ENCODE results near the gene TMEM161A. TPM values are rescaled to one million over a fixed set of nuclear protein-coding genes. Genes with fewer than 3 reads are reported as not detected.

The TMEM161A gene
- total and polyA plus RNA-seq, 2 of the 13 experiments (the other 11 are each of a cell fraction or from before 2014, with no cell fraction given), result 25.9 to 31.4 TPM

- no peaks in the 10 kb centered on the region for H3K27me3 ChIP-seq (ENCODE audit: control insufficient read depth in 1 of 2, insufficient read depth in 2 of 2, low read length in 2 of 2)
- ATAC-seq (no peak), FAIRE-seq (no peak), DNase-seq (ENCODE audit: low spot score) (no peak)
- no peak overlapping the region for H2AFZ ChIP-seq (ENCODE audit: low read length)
- H4K20me1 ChIP-seq (ENCODE audit: insufficient read depth, low read length), result no peaks in the 10 kb centered on the region
- WGBS (ENCODE audit: low lambda C conversion rate), result 75% methylated on average over 3 of the region's 8 CpGs
- CTCF ChIA-PET (ENCODE audit: low intra/inter-chr PET ratio, low total read pairs), result no interaction called here
- peaks cover 96% of the 10 kb centered on the region for H3K4me1 ChIP-seq (ENCODE audit: insufficient read depth, low read length)
- no TSS peak for BruUV-seq (replicated peaks)
- H3K4me3 ChIP-seq (replicated peaks in 1 of 3; ENCODE audit: insufficient read depth in 1 of 3, low read depth in 2 of 3, low read length in 3 of 3), result no peak overlapping the region
- intact Hi-C loops (cut with micrococcal nuclease; ENCODE audit: unreplicated experiment), result no loop called here
- H3K4me2 ChIP-seq (ENCODE audit: low read depth, low read length), result no peak overlapping the region; the same call in 1 of the 2 replicates
- peak overlapping the region; percentile 38 for H3K27ac ChIP-seq (ENCODE audit: extremely low read length, insufficient read depth, low read length)
- H3K36me3 ChIP-seq (replicated peaks in 1 of 2; ENCODE audit: control insufficient read depth in 1 of 2, insufficient read depth in 2 of 2, low read length in 2 of 2), result no peaks in the 10 kb centered on the region
- in situ Hi-C loops (cut with HindIII; ENCODE audit: extremely low pct_ligation_motif_present, low pct_unique_long_range_greater_than_20kb), result no loop called here
- no peaks in the 10 kb centered on the region for H3K79me2 ChIP-seq (ENCODE audit: insufficient read depth, low read length)
- POLR2A ChIA-PET, result interaction anchor here (0.7 to 1.1 kb wide), 2 partner anchors 35 to 38 kb away, joined by 3 read pairs; partner anchors contain the start of gene SLC25A42
- 0 out of 2 replicates have a peak overlapping the region, but pooled peaks have one; percentile 32 for H3K9ac ChIP-seq (ENCODE audit: insufficient read depth, low read depth, low read length)
- H3K9me3 ChIP-seq (ENCODE audit: low read length), result no peaks in the 10 kb centered on the region
- TF ChIP-seq NR2F6 (IDR thresholded peaks at IDR 0.05) (peak; percentile 83), NR2F6 (CRISPR knock-in tag; IDR thresholded peaks at IDR 0.05) (peak; percentile 63; the same call in 1 of the 2 replicates), IKZF1 (IDR thresholded peaks at IDR 0.05) (no peak), ZFX (CRISPR knock-in tag; IDR thresholded peaks at IDR 0.05; ENCODE audit: low read depth) (0 out of 2 replicates have a peak, but pooled peaks have one; percentile 36), HOXA3 (CRISPR knock-in tag; IDR thresholded peaks at IDR 0.05) (peak; percentile 21; the same call in 1 of the 2 replicates), MAX (IDR thresholded peaks at IDR 0.05) (peak; percentile 19; the same call in 1 of the 2 replicates), MYC (CRISPR knock-in tag; IDR thresholded peaks at IDR 0.05; ENCODE audit: borderline replicate concordance) (0 out of 2 replicates have a peak, but pooled peaks have one; percentile 56), HNF4A (CRISPR knock-in tag; IDR thresholded peaks at IDR 0.05) (peak; percentile 60), NKX3-1 (CRISPR knock-in tag; IDR thresholded peaks at IDR 0.05) (no peak), FOXC1 (CRISPR knock-in tag; IDR thresholded peaks at IDR 0.05; ENCODE audit: borderline replicate concordance) (0 out of 2 replicates have a peak, but pooled peaks have one; percentile 4), MTA1 (CRISPR knock-in tag; IDR thresholded peaks at IDR 0.05; ENCODE audit: borderline replicate concordance) (peak; percentile 66; the same call in 1 of the 2 replicates), NR2C2 (CRISPR knock-in tag; IDR thresholded peaks at IDR 0.05; ENCODE audit: borderline replicate concordance) (peak; percentile 95), PATZ1 (CRISPR knock-in tag; IDR thresholded peaks at IDR 0.05) (0 out of 2 replicates have a peak, but pooled peaks have one; percentile 18), NPAS2 (CRISPR knock-in tag; IDR thresholded peaks at IDR 0.05; ENCODE audit: borderline replicate concordance) (no peak), MBNL3 (CRISPR knock-in tag; conservative IDR thresholded peaks at IDR 0.05) (no peak), USF2 (IDR thresholded peaks at IDR 0.05; ENCODE audit: low read depth, low read length) (no peak), USF2 (CRISPR knock-in tag; IDR thresholded peaks at IDR 0.05; ENCODE audit: borderline replicate concordance) (0 out of 2 replicates have a peak, but pooled peaks have one; percentile 14), NCOA5 (CRISPR knock-in tag; IDR thresholded peaks at IDR 0.05) (no peak)
Observed at GRCh38 chr19:19101540-19101939, 36.7 kb downstream of the TMEM161A start.
